Memory B cell (primary cell): ENCODE results near the gene NCAPG2.
A peak's percentile ranks its signal among the peaks of the same experiment; 100 is the strongest.

Source experiments
- ATAC-seq: fragments of 150-1000 bp; cut with Tn5 transposase; 2 replicates; pipeline ENCODE4 v1.10.0; 2021; ENCODE audit warnings: low read depth, mild to moderate bottlenecking, moderate library complexity
- DNase-seq, 2 donors: peaks; one replicate each; pipeline ENCODE4 v3.0.0; 2022; ENCODE audit warnings: low spot score in 2 of 2
- H3K27ac Mint-ChIP-seq: one replicate; pipeline ENCODE4 v1.8.0; 2022; ENCODE audit warnings: mild to moderate bottlenecking, moderate library complexity, mixed read lengths
- H3K27me3 Mint-ChIP-seq: one replicate; pipeline ENCODE4 v1.8.0; 2022; ENCODE audit warnings: mixed read lengths
- H3K36me3 Mint-ChIP-seq: one replicate; pipeline ENCODE4 v1.8.0; 2022; ENCODE audit warnings: mild to moderate bottlenecking, mixed read lengths
- H3K4me1 Mint-ChIP-seq: one replicate; pipeline ENCODE4 v1.8.0; 2022; ENCODE audit warnings: mixed read lengths
- H3K4me3 Mint-ChIP-seq: one replicate; pipeline ENCODE4 v1.8.0; 2022; ENCODE audit warnings: mild to moderate bottlenecking, moderate library complexity, mixed read lengths
- H3K9me3 Mint-ChIP-seq: one replicate; pipeline ENCODE4 v1.8.0; 2022; ENCODE audit warnings: mixed read lengths

The NCAPG2 gene

DNA sequence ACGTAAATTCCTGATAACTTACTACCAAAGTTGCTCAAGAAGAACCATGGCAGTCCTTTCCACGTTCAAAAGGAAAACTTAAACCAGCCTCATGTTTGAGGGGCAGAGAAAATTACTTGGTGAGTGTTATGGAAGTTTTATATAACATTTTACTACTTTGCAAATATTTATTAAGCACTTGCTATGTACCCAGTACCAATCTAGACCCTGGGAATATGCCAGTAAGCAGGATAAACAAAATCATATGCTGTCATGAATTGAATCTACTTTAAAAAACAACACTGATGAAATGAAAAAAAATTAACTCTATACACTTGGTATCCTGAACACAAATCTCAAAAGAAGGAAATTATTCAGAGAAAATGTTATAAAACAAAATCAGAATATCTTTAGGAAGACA, 46.1 kb downstream of the NCAPG2 start:
- no peaks in the 10 kb centered on the region for H3K4me1 Mint-ChIP-seq
- ATAC-seq (no peak), DNase-seq (no peak)
- H3K4me3 Mint-ChIP-seq, result no peak overlapping the region
- no peak overlapping the region for H3K27ac Mint-ChIP-seq
- no peaks in the 10 kb centered on the region for H3K27me3 Mint-ChIP-seq
- peaks cover 18% of the 10 kb centered on the region for H3K36me3 Mint-ChIP-seq
- H3K9me3 Mint-ChIP-seq, result no peaks in the 10 kb centered on the region

DNA sequence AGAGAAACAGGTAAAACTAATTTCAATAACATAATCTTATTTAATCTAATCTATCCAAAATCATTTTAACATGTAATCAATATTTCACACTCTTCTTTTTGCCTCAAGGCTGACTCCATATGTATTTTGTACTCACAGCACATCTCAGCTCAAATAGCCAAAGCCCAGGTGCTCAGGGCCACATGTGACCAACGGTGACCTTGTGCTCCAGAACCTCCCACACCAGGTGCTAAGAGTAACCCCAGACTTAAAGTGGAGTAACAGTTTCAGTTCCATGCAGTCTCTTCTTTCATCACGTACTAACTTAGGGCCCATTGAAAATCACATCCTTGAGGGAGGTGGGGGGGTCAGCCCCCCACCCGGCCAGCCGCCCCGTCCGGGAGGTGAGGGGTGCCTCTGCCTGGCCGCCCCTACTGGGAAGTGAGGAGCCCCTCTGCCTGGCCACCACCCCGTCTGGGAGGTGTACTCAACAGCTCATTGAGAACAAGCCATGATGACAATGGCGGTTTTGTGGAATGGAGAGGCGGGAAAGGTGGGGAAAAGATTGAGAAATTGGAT, 47.3 kb downstream of the NCAPG2 start:
- Mint-ChIP-seq H3K4me1 (no peaks in the 10 kb centered on the region), H3K4me3 (no peak overlapping the region), H3K27me3 (no peaks in the 10 kb centered on the region), H3K36me3 (peaks cover 15% of the 10 kb centered on the region), H3K27ac (no peak overlapping the region), H3K9me3 (no peaks in the 10 kb centered on the region)
- no peak for DNase-seq
- peak; percentile 29 for ATAC-seq

DNA sequence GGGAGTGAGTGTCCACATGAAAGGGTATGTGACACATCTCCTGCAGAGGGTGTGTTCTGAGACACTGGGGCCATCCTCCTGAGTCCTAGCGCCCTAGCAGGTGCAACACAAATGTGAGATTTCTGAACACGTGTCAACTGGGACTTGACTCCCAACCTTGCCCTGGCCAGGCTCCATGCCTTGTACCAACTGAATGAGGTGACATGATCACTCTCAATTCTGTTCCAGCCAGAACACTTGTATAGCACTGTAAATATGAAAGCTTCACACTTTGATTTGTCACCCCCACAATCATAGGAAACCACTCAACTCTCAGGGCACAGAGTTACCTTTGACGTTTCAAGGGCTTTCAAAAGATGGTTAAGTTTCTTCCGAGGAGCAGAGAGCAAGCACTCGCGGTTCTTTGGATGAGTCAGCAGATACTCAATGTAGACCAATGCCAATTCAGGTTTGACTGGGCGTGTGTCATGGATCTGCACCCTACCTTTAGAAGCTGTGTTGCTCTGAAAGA, 48.6 kb downstream of the NCAPG2 start:
- Mint-ChIP-seq H3K9me3 (no peaks in the 10 kb centered on the region), H3K4me1 (no peaks in the 10 kb centered on the region), H3K27ac (no peak overlapping the region), H3K4me3 (no peak overlapping the region), H3K27me3 (no peaks in the 10 kb centered on the region), H3K36me3 (peaks cover 18% of the 10 kb centered on the region)
- no peak for ATAC-seq
- no peak for DNase-seq

DNA sequence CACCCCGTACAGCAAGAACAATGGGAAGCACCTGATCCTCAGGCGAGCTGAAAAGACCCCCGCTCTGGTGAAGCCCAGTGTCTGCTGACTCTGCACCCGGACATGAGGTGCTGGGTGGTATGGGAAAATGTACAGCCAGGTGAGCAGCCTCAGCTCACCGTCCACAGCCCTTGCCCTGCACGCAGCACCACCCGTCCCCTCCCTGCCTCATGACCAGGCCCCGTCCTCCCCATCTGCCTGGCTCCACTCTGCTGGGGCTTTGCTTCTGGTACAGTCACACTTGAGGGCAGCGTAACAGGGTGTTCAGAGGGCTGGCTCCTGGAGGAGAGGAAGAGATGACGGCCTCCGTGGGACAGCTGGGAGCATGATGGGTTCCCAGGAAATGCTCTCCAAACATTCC, 49.1 kb downstream of the NCAPG2 start:
- H3K9me3 Mint-ChIP-seq, result no peaks in the 10 kb centered on the region
- DNase-seq (no peak), ATAC-seq (no peak)
- H3K4me1 Mint-ChIP-seq, result no peaks in the 10 kb centered on the region
- H3K36me3 Mint-ChIP-seq, result peaks cover 15% of the 10 kb centered on the region
- H3K27ac Mint-ChIP-seq, result no peak overlapping the region
- no peaks in the 10 kb centered on the region for H3K27me3 Mint-ChIP-seq
- H3K4me3 Mint-ChIP-seq, result no peak overlapping the region

DNA sequence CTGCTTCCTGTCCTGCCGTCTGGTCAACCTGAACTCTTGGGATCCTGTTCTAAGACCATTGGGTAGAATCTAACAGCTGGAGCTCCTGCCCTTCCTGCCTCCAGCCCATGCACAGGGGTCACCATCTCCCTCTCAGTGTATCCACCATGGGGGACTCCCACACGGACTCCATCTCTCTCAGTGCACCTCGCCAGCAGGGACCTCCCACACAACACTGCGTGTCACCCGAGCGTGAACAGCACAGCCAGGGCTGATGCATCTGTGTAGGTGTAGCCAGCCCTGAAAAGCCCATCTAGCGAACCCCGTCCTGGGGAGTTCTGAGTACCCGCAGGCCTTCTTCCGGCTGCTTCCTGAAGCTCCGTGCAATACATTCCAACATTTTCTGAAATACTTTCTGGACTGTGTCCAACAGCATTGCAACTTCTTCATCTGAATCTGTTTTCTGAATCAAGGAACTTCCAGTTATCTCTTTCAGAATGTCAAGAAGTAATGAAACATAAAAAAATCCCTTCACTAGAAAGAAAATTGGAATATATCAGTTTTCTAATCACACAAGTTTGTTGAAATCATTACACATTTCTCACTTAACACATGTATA, 52.5 kb downstream of the NCAPG2 start:
- H3K9me3 Mint-ChIP-seq, result no peaks in the 10 kb centered on the region
- no peak overlapping the region for H3K27ac Mint-ChIP-seq
- no peaks in the 10 kb centered on the region for H3K27me3 Mint-ChIP-seq
- H3K36me3 Mint-ChIP-seq, result peaks cover 18% of the 10 kb centered on the region
- H3K4me3 Mint-ChIP-seq, result no peak overlapping the region
- no peak for DNase-seq
- no peak for ATAC-seq
- H3K4me1 Mint-ChIP-seq, result no peaks in the 10 kb centered on the region

DNA sequence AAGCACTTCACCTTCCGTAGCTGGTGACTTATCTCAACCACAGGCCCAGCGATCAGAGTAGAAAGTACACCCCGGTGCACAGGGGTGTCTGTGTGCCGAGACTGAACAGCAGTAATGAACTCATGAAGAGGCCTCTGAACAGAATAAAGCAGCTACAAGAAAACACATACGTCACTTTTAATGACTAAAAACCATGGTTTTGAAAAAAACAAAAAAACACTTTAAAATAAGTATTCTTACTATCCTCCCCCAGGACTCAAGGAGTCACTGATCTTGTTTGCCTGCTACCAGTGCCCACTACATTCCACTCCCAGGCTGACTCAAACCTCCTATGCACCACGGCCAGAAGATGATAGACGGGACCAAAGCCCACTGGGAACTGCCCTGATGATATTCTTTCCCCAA, 53.8 kb downstream of the NCAPG2 start:
- H3K4me1 Mint-ChIP-seq, result no peaks in the 10 kb centered on the region
- H3K36me3 Mint-ChIP-seq, result peaks cover 14% of the 10 kb centered on the region
- H3K27me3 Mint-ChIP-seq, result no peaks in the 10 kb centered on the region
- ATAC-seq (no peak), DNase-seq (no peak)
- no peak overlapping the region for H3K27ac Mint-ChIP-seq
- no peak overlapping the region for H3K4me3 Mint-ChIP-seq
- no peaks in the 10 kb centered on the region for H3K9me3 Mint-ChIP-seq

DNA sequence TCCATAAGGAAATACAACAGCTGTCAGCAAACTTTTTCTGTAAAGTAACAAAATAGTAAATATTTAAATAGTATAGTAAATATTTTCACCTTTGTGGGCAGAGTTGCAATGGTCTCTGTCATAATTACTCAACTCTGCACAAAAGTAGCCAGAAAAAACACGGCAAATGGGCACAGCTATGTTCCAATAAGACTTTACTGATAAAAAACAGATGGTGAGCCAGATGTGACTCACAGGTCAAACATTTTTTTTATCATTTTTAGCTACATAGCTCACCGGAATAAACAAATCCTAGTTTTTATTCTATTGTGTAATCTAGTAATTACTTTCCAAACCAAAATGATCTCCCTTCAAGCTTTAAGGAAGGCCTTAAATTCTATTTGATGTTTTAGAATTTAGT, 55.3 kb downstream of the NCAPG2 start:
- H3K36me3 Mint-ChIP-seq, result peaks cover 16% of the 10 kb centered on the region
- no peaks in the 10 kb centered on the region for H3K9me3 Mint-ChIP-seq
- H3K4me1 Mint-ChIP-seq, result no peaks in the 10 kb centered on the region
- DNase-seq (no peak), ATAC-seq (no peak)
- H3K27ac Mint-ChIP-seq, result no peak overlapping the region
- H3K4me3 Mint-ChIP-seq, result no peak overlapping the region
- H3K27me3 Mint-ChIP-seq, result no peaks in the 10 kb centered on the region

DNA sequence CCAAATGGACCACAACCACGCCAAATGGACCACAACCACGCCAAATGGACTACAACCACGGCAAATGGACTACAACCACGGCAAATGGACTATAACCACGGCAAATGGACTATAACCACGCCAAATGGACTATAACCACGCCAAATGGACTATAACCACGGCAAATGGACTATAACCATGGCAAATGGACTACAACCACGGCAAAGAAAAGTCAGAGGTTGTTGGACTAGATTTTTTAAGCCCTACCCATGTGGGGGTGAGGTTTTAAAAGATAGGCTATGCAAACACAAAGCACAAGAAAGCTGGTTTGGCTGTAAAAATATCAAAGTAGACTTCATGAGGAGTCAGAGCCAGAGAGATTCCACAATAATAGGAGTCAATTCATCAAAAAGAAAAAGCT, 55.8 kb downstream of the NCAPG2 start:
- DNase-seq (no peak), ATAC-seq (no peak)
- H3K4me3 Mint-ChIP-seq, result no peak overlapping the region
- peaks cover 19% of the 10 kb centered on the region for H3K36me3 Mint-ChIP-seq
- no peaks in the 10 kb centered on the region for H3K9me3 Mint-ChIP-seq
- no peaks in the 10 kb centered on the region for H3K27me3 Mint-ChIP-seq
- H3K4me1 Mint-ChIP-seq, result no peaks in the 10 kb centered on the region
- no peak overlapping the region for H3K27ac Mint-ChIP-seq

DNA sequence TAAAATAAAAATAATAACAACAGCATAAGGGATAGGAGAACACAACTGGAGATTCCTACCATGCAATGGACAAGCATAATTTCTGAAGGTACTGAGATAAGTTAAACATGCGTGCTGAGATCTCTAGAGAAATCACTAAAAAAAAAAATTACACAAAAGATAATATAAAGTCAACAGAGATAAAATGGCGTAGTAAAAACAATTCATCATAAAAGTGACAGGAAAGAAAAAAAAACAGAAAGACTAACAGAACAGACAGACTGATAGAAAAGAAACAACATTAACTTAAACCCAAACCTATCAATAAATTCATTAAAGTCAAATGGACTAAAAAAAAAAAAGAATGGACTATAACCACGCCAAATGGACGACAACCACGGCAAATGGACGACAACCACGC, 56.4 kb downstream of the NCAPG2 start:
- DNase-seq, result no peak
- Mint-ChIP-seq H3K27me3 (no peaks in the 10 kb centered on the region), H3K36me3 (peaks cover 19% of the 10 kb centered on the region), H3K27ac (no peak overlapping the region), H3K9me3 (no peaks in the 10 kb centered on the region), H3K4me3 (no peak overlapping the region), H3K4me1 (no peaks in the 10 kb centered on the region)
- no peak for ATAC-seq

DNA sequence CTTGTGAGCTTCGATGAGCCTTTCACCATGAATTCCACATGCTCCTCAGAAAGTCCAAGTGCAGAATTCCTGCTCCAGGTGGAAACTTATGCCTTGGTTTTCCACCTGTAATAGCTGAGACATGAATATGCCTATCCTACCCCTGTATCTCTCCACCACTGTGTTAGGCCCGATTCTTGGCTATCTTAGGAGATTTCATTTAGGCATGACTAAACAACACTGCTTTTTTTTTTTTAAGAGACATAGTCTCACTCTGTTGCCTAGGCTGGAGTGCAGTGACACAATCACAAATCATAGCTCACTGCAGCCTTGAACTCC, 57.2 kb downstream of the NCAPG2 start:
- H3K4me3 Mint-ChIP-seq, result no peak overlapping the region
- H3K27me3 Mint-ChIP-seq, result no peaks in the 10 kb centered on the region
- DNase-seq (no peak), ATAC-seq (no peak)
- H3K9me3 Mint-ChIP-seq, result no peaks in the 10 kb centered on the region
- no peaks in the 10 kb centered on the region for H3K4me1 Mint-ChIP-seq
- H3K27ac Mint-ChIP-seq, result no peak overlapping the region
- peaks cover 19% of the 10 kb centered on the region for H3K36me3 Mint-ChIP-seq

DNA sequence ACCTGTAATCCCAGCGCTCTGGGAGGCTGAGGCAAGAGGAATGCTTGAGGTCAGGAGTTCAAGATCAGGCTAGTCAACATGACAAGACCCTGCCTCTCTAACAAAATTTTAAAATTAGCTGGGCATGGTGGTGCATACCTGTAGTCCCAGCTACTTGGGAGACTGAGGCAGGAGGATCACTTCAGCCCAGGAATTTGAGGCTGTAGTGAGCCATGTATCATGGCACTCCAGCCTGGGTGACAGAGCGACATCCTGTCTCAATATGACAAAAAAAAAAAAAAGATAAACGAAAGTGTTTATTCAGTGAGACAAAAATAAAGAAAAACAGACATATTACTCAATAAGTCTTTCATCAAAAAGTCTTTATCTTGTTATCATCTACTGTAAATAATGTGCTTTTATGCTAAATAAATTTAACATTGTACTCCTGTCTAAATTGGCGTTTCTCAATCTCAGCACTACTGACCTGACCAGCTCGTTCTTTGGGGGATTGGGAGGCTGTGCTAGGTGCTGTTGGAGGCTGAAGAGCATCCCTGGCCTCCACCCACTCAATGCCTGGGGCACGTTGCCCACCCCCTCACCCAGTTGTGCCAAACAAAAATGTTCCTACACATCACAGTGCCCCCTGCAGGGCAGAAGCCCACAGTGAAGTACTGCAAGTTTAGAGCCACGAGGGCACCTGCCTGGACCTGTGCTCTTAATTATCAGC, 57.7 kb downstream of the NCAPG2 start:
- ATAC-seq (no peak), DNase-seq (no peak)
- Mint-ChIP-seq H3K36me3 (peaks cover 16% of the 10 kb centered on the region), H3K9me3 (no peaks in the 10 kb centered on the region), H3K4me1 (no peaks in the 10 kb centered on the region), H3K27ac (no peak overlapping the region), H3K4me3 (no peak overlapping the region), H3K27me3 (no peaks in the 10 kb centered on the region)

DNA sequence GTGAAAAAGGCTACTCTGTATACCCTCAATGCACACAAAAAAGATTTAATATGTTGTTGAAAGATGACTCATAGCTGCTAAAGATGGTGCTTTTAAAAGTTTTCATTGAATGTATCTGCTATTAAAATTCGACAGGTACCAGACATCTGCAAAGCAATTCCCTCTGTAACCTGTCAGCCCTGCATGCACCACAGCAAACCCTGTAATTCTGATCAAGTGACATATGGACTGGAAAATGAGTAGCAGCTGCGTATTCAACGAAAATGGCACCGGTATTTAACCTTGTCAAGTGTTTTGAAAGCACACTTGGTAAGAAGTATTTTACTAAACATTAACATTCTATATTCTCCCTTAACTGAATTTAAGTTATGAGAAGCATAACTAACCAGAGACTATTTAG, 58.8 kb downstream of the NCAPG2 start:
- H3K27me3 Mint-ChIP-seq, result no peaks in the 10 kb centered on the region
- H3K9me3 Mint-ChIP-seq, result no peaks in the 10 kb centered on the region
- H3K27ac Mint-ChIP-seq, result no peak overlapping the region
- no peak overlapping the region for H3K4me3 Mint-ChIP-seq
- DNase-seq (no peak), ATAC-seq (no peak)
- H3K4me1 Mint-ChIP-seq, result no peaks in the 10 kb centered on the region
- H3K36me3 Mint-ChIP-seq, result peaks cover 15% of the 10 kb centered on the region

DNA sequence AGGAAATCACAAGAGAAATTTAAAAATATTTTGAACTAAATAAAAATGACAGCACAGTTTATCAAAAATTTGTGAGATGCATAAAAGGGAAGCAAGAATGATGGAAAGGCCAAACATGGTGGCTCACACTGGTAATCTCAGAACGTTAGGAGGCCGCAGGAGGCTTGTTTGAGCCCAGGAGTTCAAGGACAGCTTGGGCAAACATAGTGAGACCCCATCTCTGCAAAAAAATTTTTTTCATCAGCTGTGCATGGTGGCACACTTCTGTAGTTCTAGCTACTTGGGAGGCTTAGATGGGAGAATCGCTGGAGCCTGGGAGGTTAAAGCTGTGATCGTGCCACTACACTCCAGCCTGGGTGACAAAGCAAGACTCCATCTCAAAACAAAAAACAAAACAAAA, 62.5 kb downstream of the NCAPG2 start:
- H3K36me3 Mint-ChIP-seq, result peaks cover 18% of the 10 kb centered on the region
- H3K4me3 Mint-ChIP-seq, result no peak overlapping the region

DNA sequence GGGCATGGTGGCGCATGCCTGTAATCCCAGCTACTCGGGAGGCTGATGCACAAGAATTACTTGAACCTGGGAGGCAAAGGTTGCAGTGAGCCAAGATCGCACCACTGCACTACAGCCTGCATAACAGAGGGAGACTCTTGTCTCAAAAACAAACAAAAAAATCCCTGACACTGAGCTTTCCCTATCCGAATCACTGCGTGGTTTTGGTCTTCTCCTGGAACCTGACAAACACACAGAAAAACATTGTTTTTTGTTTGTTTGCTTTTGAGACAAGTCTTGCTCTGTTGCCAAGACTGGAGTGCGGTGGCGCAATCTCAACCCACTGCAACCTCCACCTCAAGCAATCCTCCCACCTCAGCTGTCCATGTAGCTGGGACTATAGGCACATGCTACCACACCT, 66.6 kb downstream of the NCAPG2 start:
- ATAC-seq (no peak), DNase-seq (no peak)
- peaks cover 10% of the 10 kb centered on the region for H3K36me3 Mint-ChIP-seq
- no peak overlapping the region for H3K4me3 Mint-ChIP-seq
- no peak overlapping the region for H3K27ac Mint-ChIP-seq
- H3K9me3 Mint-ChIP-seq, result no peaks in the 10 kb centered on the region
- no peaks in the 10 kb centered on the region for H3K27me3 Mint-ChIP-seq
- H3K4me1 Mint-ChIP-seq, result peaks cover 8% of the 10 kb centered on the region

More for the DNA sequence above, 62.5 kb downstream of the NCAPG2 start:
- Mint-ChIP-seq H3K9me3 (no peaks in the 10 kb centered on the region), H3K27me3 (no peaks in the 10 kb centered on the region), H3K27ac (no peak overlapping the region), H3K4me1 (no peaks in the 10 kb centered on the region)
- ATAC-seq, result no peak
- DNase-seq, result no peak
